ENCODE results near the gene PRSS23. TPM values are rescaled to one million over a fixed set of nuclear protein-coding genes. Genes with fewer than 3 reads are reported as not detected.

The PRSS23 gene
- total and polyA plus RNA-seq, 3 donors (not counting 1 experiment from before 2014, with no cell fraction given) = 138 to 221 (median 141) TPM

Other genes starting within 250 kb of the PRSS23 start
- gene ME3, start 127.9 kb upstream of the PRSS23 start, total RNA-seq = 10 to 100 TPM in 1 of 2 donors, not detected in 1; 11.2 TPM
- 1.4 TPM for gene ME3, start 127.9 kb upstream of the PRSS23 start, polyA plus RNA-seq
- gene FZD4, start 154.9 kb downstream of the PRSS23 start, total RNA-seq = 1 to 10 TPM in 1 of 2 donors, under 1 TPM in 1; 0.96 to 1.3 TPM
- gene FZD4, start 154.9 kb downstream of the PRSS23 start, polyA plus RNA-seq = 0.51 TPM
- gene TMEM135, start 237.4 kb downstream of the PRSS23 start, total RNA-seq = 10 to 100 TPM; 30.8 to 37.3 TPM
- 24.4 TPM for gene TMEM135, start 237.4 kb downstream of the PRSS23 start, polyA plus RNA-seq

All from mammary epithelial cell (primary cell).